Progenitor cell of endocrine pancreas (in vitro differentiated cells): ENCODE data around the gene CNOT4. TPM values are rescaled to one million over a fixed set of nuclear protein-coding genes. Genes with fewer than 3 reads are reported as not detected.
A peak's percentile ranks its signal among the peaks of the same experiment; 100 is the strongest.

Experiments used
- DNase-seq: peaks from one replicate; pipeline ENCODE4 v3.0.0; 2021; ENCODE audit warnings: low spot score; ENCODE audit not compliant: unreplicated experiment
- H3K27ac Mint-ChIP-seq: 2 replicates; pipeline ENCODE4 v1.8.0; 2021; ENCODE audit warnings: mild to moderate bottlenecking, moderate library complexity, mixed read lengths
- H3K27me3 Mint-ChIP-seq: 2 replicates; pipeline ENCODE4 v1.8.0; 2021; ENCODE audit warnings: mixed read lengths
- H3K36me3 Mint-ChIP-seq: 2 replicates; pipeline ENCODE4 v1.8.0; 2022; ENCODE audit warnings: mixed read lengths; ENCODE audit not compliant: insufficient read depth
- H3K4me1 Mint-ChIP-seq: 2 replicates; pipeline ENCODE4 v1.8.0; 2021; ENCODE audit warnings: low read depth, mixed read lengths
- H3K4me3 Mint-ChIP-seq: 2 replicates; pipeline ENCODE4 v1.8.0; 2021; ENCODE audit warnings: low read depth, mild to moderate bottlenecking, moderate library complexity, mixed read lengths
- H3K9me3 Mint-ChIP-seq: 2 replicates; pipeline ENCODE4 v1.8.0; 2021; ENCODE audit warnings: low read depth, mixed read lengths
- CTCF ChIP-seq: fragments of 200-600 bp; sonication (generic); IDR thresholded peaks from one replicate; pipeline ENCODE4 v1.5.0; 2021; ENCODE audit warnings: antibody characterized with exemption, mild to moderate bottlenecking; ENCODE audit not compliant: unreplicated experiment
- long read RNA-seq: library from polyadenylated mRNA; unstranded; transcript quantifications from one replicate; pipeline ENCODE4 v2.0.0, GENCODE V29; 2020
- total RNA-seq: library from RNA; stranded (reverse); gene quantifications from 2 replicates; pipeline ENCODE4 v1.2.1, GENCODE V29; 2021

Gene CNOT4
- 30.1 and 34.3 TPM in 2 replicates for total RNA-seq
- long read RNA-seq, full-length matches to known transcripts, result 10 of 23 reads
- long read RNA-seq, partial matches to known transcripts, result 11 of 23 reads
- long read RNA-seq, other reads (novel, unspliced or antisense), result 2 of 23 reads

DNA sequence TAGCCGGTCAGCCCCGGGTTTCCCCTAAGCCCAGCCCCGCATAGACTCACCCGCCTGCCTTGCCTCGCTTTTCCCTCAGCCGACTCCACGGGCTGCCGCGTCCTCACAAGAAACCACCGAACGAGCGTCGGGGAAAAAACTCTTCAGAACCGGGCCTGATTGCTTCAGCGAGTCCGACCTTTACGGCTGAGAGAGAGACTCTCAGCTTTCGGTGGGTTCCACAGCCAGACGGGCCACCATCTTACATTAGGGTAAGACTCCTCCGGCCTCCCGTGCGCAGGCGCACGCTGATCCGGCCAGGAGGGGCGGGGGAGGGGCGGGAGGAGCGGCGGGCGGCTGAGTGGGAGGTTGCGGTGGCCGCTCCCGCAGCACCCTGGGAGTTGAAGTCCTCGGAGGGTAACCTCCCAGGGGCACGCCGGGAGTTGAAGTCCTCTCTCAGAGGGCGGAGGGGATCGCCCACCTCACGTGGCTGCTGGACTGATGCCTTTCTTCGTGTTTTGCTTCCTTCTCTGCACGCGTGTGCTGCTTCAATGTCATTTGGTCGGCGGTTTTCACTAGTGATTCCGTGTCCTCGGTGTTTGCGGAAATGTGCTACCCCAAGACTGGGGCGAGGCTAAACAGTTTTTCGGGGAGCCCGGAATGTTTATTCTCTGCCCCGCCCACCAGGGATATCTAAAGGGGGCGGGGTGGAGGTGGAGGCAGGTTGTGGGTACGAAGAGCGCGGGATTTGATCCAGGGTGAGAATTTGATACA, at the start of gene CNOT4:
Gene CNOT4, minus strand, starts transcription at position 264 of the 753 bp plus-strand sequence. CDS start 71,771 bp downstream, outside the sequence.
- Mint-ChIP-seq H3K9me3 (no peaks in the 10 kb centered on the region), H3K36me3 (no peaks in the 10 kb centered on the region), H3K27me3 (no peaks in the 10 kb centered on the region), H3K4me3 (no peak within 1 kb of the TSS), H3K27ac (no peak within 1 kb of the TSS), H3K4me1 (peaks cover 12% of the 10 kb centered on the region)
- TF ChIP-seq CTCF, result no peak
- peak; percentile 96 for DNase-seq

DNA sequence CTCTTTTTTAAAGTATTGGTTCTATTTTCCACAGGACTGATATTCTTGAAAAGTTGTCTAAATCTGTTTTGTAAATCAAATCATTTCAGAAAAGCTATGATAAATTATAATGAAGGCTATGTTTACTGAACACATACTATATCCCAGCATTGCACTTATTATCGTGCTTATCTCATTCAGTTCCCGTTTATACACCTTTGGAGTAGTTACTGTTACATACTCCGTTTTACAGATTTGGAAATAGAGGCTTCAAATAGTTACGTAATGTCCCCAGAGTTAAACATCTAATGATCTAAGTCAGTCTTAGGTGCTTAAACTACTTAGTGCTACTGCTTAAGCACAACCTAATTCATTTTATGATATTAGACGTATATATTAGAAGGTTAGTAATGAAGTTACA, 49.0 kb upstream of the CNOT4 start:
- H3K27me3 Mint-ChIP-seq, result no peaks in the 10 kb centered on the region
- peaks cover 5% of the 10 kb centered on the region for H3K36me3 Mint-ChIP-seq
- H3K4me1 Mint-ChIP-seq, result peaks cover 10% of the 10 kb centered on the region
- no peaks in the 10 kb centered on the region for H3K9me3 Mint-ChIP-seq
- TF ChIP-seq CTCF, result no peak
- DNase-seq, result no peak
- H3K27ac Mint-ChIP-seq, result no peak overlapping the region
- H3K4me3 Mint-ChIP-seq, result no peak overlapping the region

DNA sequence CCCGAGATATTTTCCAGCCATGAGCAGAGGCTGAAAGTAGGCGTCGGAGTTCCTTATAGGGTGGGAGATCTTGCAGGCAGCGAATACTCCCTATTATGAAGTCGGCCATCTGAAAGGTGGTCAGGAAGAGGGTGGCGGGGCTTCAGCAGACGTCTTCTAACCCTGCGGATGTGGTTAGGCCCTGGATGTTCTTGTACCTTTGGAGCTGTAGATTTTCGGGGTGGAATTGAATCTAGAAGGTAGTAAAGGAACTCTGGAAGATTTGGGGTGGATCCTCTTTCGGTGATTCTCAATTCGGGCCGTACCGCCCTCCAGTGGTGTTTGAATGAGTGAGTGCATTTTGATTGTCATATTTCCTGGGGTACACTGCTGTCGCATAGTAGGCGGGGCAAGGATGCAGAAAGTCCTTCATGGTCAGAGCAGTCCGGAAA, 48.5 kb upstream of the CNOT4 start:
- Mint-ChIP-seq H3K9me3 (no peaks in the 10 kb centered on the region), H3K27ac (no peak overlapping the region), H3K27me3 (no peaks in the 10 kb centered on the region), H3K4me1 (peaks cover 10% of the 10 kb centered on the region), H3K4me3 (no peak overlapping the region), H3K36me3 (peaks cover 5% of the 10 kb centered on the region)
- no peak for DNase-seq
- TF ChIP-seq CTCF, result peak; percentile 27

- TF ChIP-seq CTCF, result no peak
- H3K27ac Mint-ChIP-seq, result peak within 1 kb of the TSS; percentile 13
- H3K4me3 Mint-ChIP-seq, result peak within 1 kb of the TSS; percentile 54
- H3K36me3 Mint-ChIP-seq, result peaks cover 3% of the 10 kb centered on the region
- H3K4me1 Mint-ChIP-seq, result peaks cover 8% of the 10 kb centered on the region
- no peaks in the 10 kb centered on the region for H3K27me3 Mint-ChIP-seq
- H3K9me3 Mint-ChIP-seq, result no peaks in the 10 kb centered on the region
- DNase-seq, result peak; percentile 34
Observed at GRCh38 chr7:135557455-135558336, 47.8 kb upstream of the CNOT4 start, which contains the start of gene NUP205. NUP205 (plus strand) TSS chr7:135557917; CDS start chr7:135557945, 28 bp downstream.

- Mint-ChIP-seq H3K4me3 (no peak overlapping the region), H3K4me1 (no peaks in the 10 kb centered on the region), H3K36me3 (no peaks in the 10 kb centered on the region), H3K27me3 (no peaks in the 10 kb centered on the region), H3K27ac (no peak overlapping the region), H3K9me3 (no peaks in the 10 kb centered on the region)
- no peak for TF ChIP-seq CTCF
- DNase-seq, result no peak
Observed at GRCh38 chr7:135553346-135553745, 43.4 kb upstream of the CNOT4 start.
